ENCODE results near the gene NADSYN1.
"Not testable (repeated sequence)": the region's sequence is repeated elsewhere in the genome, so short reads cannot be mapped to it uniquely, and the experiment has no call there.

NADSYN1 gene

GRCh38 chr11:71495286-71496230 is 42.6 kb downstream of the NADSYN1 start:
- no peak for DNase-seq

GRCh38 chr11:71496421-71496820 is 43.4 kb downstream of the NADSYN1 start:
- peak in 1 of 2 experiments; percentile 2 for DNase-seq

- DNase-seq = peak in 1 of 2 experiments; percentile 1
Measured at GRCh38 chr11:71498091-71498490, 45.1 kb downstream of the NADSYN1 start.

GRCh38 chr11:71499125-71499524 is 46.1 kb downstream of the NADSYN1 start:
- peak in 1 of 2 experiments; percentile 12 for DNase-seq

DNA sequence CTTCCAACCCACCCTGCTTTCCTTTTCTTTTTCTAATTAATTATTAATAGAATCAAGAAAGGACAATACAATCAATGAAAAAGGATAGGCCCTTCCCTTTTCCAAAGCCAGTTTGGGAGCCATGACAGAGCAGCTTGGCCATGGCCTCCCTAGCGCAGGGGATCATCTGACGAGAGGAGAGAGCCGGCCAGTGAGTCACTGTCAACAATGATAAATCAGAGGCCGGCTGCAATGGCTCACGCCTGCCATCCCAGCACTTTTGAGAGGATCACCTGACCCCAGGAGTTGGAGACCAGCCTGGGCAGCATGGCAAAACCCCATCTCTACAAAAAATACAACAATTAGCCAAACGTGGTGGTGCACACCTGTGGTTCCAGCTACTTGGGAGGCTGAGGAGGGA is 46.5 kb downstream of the NADSYN1 start:
- DNase-seq = peak in 1 of 2 experiments; percentile 2

- no peak for DNase-seq
Measured at GRCh38 chr11:71500601-71501021, 47.6 kb downstream of the NADSYN1 start.

- no peak for DNase-seq
Measured at GRCh38 chr11:71501071-71501985, 48.3 kb downstream of the NADSYN1 start.

GRCh38 chr11:71502026-71502425 is 49.0 kb downstream of the NADSYN1 start:
- no peak for DNase-seq

- no peak for DNase-seq
Measured at GRCh38 chr11:71502871-71503435, 50.0 kb downstream of the NADSYN1 start.

DNA sequence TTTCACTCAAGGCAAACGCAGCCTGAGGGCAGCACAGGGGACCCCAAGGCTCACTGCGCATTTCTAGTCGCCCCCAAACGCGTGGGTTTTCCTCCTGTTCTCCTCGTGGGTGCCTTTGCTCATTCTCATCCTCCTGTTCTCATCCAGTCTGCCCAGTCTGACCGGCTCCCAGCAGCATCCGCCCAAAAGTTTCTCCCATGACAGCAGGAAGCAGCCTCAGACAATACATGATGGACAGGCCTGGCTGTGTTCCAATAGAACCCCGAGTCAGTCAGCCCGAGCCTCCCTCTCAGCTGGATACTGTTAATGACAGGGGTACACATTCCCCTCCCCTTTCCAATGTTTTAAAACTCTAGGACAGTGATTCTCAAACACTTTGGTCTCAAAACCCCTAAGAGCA is 51.5 kb downstream of the NADSYN1 start:
- no peak for DNase-seq

DNA sequence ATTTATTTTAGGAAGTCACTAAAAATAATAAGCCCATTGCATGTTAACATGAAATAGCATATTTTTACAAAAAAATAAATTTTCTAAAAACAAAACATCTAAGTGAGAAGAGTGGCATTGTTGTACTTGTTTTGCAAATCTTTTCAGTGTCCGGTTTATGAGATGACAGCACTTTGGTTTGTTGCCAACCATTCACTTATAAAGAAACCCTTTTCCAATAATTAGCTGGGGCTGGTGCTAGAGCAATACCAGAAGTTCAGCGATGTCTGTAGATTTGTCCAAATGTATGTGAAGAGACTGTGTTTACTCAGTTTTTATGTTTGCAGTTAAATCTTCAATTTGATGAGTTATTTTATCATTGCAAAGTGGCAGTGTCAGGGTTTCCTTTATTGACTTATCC is 52.0 kb downstream of the NADSYN1 start:
- no peak for DNase-seq

DNA sequence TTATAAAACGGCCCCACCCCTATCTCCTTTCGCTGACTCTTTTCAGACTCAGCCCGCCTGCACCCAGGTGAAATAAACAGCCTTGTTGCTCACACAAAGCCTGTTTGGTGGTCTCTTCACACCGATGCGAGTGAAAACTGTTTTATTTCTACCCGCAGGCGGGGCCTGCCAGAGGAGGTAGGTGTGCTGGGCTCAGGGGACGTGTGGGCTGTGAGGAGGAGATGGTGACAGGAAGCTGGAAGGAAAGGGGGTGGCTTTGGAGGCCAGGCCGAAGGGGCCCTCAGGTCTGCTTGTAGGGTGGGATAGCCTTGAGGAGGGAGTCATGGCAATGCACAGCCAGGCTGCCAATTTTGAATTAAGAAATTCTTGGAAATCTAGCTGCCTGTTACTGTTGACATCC is 52.8 kb downstream of the NADSYN1 start:
- DNase-seq = no peak

GRCh38 chr11:71507102-71507501 is 54.1 kb downstream of the NADSYN1 start:
- DNase-seq = no peak

- no peak for DNase-seq
Measured at GRCh38 chr11:71518506-71519471, 65.8 kb downstream of the NADSYN1 start.

DNA sequence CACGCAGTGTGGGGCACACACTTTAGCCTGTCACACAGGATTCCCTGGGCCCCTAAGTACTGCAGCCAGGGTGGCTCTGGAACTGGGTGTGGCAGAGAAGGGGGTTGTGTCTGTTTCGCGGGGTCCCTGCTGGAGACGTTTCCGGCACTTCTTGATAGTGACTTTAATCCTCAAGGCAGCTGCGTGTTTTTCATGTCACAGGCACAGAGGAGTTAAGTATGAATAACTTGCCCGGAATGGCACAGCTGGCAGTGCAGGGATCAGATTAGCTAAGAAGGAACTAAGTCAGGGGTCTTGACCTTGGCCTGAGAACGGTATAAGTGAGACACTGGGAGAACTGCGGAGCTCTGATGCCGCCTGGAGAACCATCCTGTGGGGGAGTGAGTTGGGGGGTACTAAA is 66.5 kb downstream of the NADSYN1 start:
- no peak for DNase-seq

DNA sequence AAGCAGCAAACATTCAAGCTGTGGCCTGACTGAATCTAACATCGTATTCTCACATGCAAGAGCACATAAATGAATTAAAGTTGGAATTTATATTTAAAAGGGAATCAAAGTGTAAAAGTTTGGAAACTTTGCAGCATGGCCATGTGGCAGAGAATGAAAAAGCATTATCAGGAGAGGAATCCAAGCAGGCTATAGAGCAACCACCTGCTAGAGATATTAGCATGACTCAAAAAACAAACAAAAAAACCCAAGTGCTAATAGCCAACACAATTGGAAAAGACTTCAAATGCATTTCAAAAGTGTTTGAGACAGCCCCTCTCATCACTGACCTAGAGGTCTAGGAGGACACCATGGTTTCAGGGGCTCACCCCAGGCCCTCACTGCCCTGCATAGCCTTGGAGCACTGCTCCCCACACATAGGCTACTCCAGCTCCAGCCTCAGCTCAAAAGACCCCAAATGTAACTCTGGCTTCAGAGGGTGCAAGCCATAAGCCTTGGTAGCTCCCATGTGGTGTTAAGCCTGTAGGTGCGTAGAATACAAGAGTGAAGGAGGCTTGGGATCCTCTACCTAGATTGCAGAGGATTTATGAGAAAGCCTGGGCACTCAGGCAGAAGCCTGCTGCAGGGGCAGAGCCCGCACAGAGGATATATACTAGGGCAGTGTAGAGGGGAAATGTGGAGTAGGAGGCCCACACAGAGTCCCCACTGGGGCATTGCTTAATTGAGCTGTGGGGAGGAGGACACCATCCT is 72.4 kb downstream of the NADSYN1 start:
- no peak for DNase-seq

DNA sequence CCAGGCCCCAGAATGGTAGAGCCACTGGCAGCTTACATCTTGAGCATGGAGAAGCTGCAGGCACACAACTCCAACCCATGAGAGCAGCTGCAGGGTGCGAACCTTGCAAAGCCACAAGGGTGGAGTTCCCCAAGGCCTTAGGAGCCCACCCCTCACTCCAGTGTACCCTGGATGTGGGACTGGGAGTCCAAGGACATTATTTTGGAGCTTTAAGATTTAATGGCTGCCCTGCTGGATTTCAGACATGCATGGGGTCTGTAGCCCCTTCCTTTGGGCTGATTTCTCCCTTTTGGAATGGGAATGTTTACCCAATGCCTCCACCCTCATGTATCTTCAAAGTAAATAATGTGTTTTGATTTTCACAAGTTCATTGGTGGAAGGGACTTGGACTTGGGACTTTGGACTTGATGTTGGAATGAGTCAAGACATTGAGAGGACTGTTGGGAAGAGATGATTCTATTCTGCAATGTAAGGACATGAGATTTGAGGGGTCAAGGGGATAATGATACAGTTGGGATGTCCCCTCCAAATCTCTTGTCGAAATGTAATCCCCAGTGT is 73.0 kb downstream of the NADSYN1 start:
- DNase-seq = no peak

GRCh38 chr11:71526796-71527575 is 74.0 kb downstream of the NADSYN1 start, which contains the start of gene KRTAP5-7:
KRTAP5-7 (plus strand) TSS chr11:71527267; CDS start chr11:71527301, 34 bp downstream.
- DNase-seq = not testable (repeated sequence)

DNA sequence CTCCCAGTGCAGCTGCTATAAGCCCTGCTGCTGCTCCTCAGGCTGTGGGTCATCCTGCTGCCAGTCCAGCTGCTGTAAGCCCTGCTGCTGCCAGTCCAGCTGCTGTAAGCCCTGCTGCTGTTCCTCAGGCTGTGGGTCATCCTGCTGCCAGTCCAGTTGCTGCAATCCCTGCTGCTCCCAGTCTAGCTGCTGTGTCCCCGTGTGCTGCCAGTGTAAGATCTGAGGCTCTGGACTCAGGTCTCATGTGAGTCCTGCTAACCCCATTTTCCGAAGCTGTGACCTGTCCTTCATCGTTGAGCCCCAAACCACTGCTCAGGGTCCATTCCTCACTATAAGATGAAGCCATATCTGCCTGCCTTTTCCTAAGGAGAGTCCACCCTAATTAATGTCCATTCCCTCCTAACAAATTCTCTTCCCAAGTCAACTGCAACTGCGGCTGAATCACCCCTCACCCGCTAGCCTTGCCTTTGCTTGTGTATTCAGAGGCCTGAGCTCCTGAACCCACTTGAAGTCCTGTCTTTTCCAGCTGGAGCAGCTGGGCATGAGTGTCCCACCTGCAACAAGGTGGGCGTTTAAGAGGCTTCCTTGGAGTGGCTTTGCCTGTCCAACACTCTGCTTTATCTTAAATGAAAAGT is 74.7 kb downstream of the NADSYN1 start:
- DNase-seq = no peak
